Activated naive CD8-positive, alpha-beta T cell treated with anti-CD3 and anti-CD28 coated beads for 36 hours (primary cell): ENCODE data around the gene CALB2. TPM values are rescaled to one million over a fixed set of nuclear protein-coding genes. Genes with fewer than 3 reads are reported as not detected.

ENCODE experiments used
- total RNA-seq, 2 experiments: library from RNA; stranded (reverse); gene quantifications; one replicate each; pipeline ENCODE4 v1.2.3, GENCODE V29; 2021

The CALB2 gene
- total RNA-seq, 2 experiments from 2014 or later: not detected

Other genes with a start within 250 kb of the CALB2 start
- not detected for gene HYDIN, start 128.0 kb upstream of the CALB2 start, total RNA-seq
- 10 to 100 TPM; 18.5 to 20.8 TPM for gene CMTR2, start 69.3 kb upstream of the CALB2 start, total RNA-seq
- gene TLE7, start 83.3 kb downstream of the CALB2 start, total RNA-seq: not detected
- 10 to 100 TPM; 11.1 to 11.5 TPM for gene ZNF23, start 103.5 kb downstream of the CALB2 start, total RNA-seq
- 1 to 10 TPM; 3.0 to 3.6 TPM for gene ZNF19, start 130.6 kb downstream of the CALB2 start, total RNA-seq
- under 1 TPM in 1 of 2 experiments, not detected in 1; 0.19 TPM for gene CHST4, start 167.7 kb downstream of the CALB2 start, total RNA-seq
- not detected for gene TAT, start 218.4 kb downstream of the CALB2 start, total RNA-seq